OCI-LY1 (cell line): ENCODE data around the gene LAMB3.

ENCODE experiments used
- H2AFZ ChIP-seq: fragments of 200-600 bp; sonication (generic), shearing (Covaris generic); 2 replicates; pipeline ENCODE4 v1.6.0; 2014; ENCODE audit warnings: antibody characterized with exemption, mild to moderate bottlenecking, low read length
- H3F3A ChIP-seq: fragments of 200-600 bp; sonication (generic), shearing (Covaris generic); 2 replicates; pipeline ENCODE4 v1.6.0; 2014; ENCODE audit warnings: mild to moderate bottlenecking, antibody characterized with exemption, low read length, moderate library complexity; ENCODE audit not compliant: insufficient read depth
- H3K27ac ChIP-seq: fragments of 200-600 bp; sonication (generic); 2 replicates; pipeline ENCODE4 v1.5.1; 2014; ENCODE audit warnings: low read length, mixed run types, mild to moderate bottlenecking, low read depth; ENCODE audit not compliant: poor library complexity, severe bottlenecking
- H3K27me3 ChIP-seq: fragments of 200-600 bp; sonication (generic); 2 replicates; pipeline ENCODE4 v1.6.0; 2014; ENCODE audit warnings: antibody characterized with exemption, mild to moderate bottlenecking, low read length, moderate library complexity; ENCODE audit not compliant: insufficient read depth
- H3K36me3 ChIP-seq: fragments of 200-600 bp; sonication (generic); 2 replicates; pipeline ENCODE4 v1.6.1; 2014; ENCODE audit warnings: mild to moderate bottlenecking, antibody characterized with exemption, low read length, moderate library complexity, mixed read lengths; ENCODE audit not compliant: insufficient read depth
- H3K4me1 ChIP-seq: fragments of 200-600 bp; sonication (generic); 2 replicates; pipeline ENCODE4 v1.5.1; 2014; ENCODE audit warnings: mild to moderate bottlenecking, low read length, moderate library complexity; ENCODE audit not compliant: insufficient read depth, severe bottlenecking
- H3K4me2 ChIP-seq: fragments of 200-600 bp; sonication (generic), shearing (Covaris generic); 2 replicates; pipeline ENCODE4 v1.6.1; 2014; ENCODE audit warnings: low read length
- H3K4me3 ChIP-seq: fragments of 200-600 bp; sonication (generic); 2 replicates; pipeline ENCODE4 v1.5.1; 2014; ENCODE audit warnings: low read length, low read depth, mild to moderate bottlenecking, mixed read lengths; ENCODE audit not compliant: poor library complexity, severe bottlenecking
- H3K79me2 ChIP-seq: fragments of 200-600 bp; shearing (Covaris generic); 2 replicates; pipeline ENCODE4 v1.6.1; 2016; ENCODE audit warnings: mixed run types, low read length, mixed read lengths; ENCODE audit not compliant: insufficient read depth
- H3K9ac ChIP-seq: fragments of 200-600 bp; sonication (generic), shearing (Covaris generic); 2 replicates; pipeline ENCODE4 v1.6.1; 2014; ENCODE audit warnings: mild to moderate bottlenecking, low read length, mixed read lengths
- H3K9me2 ChIP-seq: fragments of 200-600 bp; sonication (generic), shearing (Covaris generic); 2 replicates; pipeline ENCODE4 v1.6.1; 2014; ENCODE audit warnings: low read depth, mild to moderate bottlenecking, low read length, mixed read lengths
- H3K9me3 ChIP-seq: fragments of 200-600 bp; shearing (Covaris generic); 2 replicates; pipeline ENCODE4 v1.6.1; 2014; ENCODE audit warnings: low read length, mixed read lengths
- H4K20me1 ChIP-seq: fragments of 200-600 bp; sonication (generic), shearing (Covaris generic); 2 replicates; pipeline ENCODE4 v1.6.0; 2016; ENCODE audit warnings: mild to moderate bottlenecking, low read length; ENCODE audit not compliant: insufficient read depth
- EZH2 ChIP-seq: fragments of 200-600 bp; sonication (generic), shearing (Covaris generic); IDR thresholded peaks from 2 replicates; pipeline ENCODE4 v1.8.0; 2017; ENCODE audit warnings: borderline replicate concordance, mixed run types, mild to moderate bottlenecking, antibody characterized with exemption, low read length, moderate library complexity, mixed read lengths
- TF ChIP-seq, protein P1 (sequence below): fragments of 200-600 bp; sonication (generic), shearing (Covaris generic); IDR thresholded peaks from 2 replicates; pipeline ENCODE4 v1.5.1; 2017; ENCODE audit warnings: mild to moderate bottlenecking, antibody characterized with exemption, low read length, moderate library complexity, mixed read lengths

LAMB3 gene

GRCh38 chr1:209625791-209626285 lies 26.4 kb downstream of the LAMB3 start:
- no peak overlapping the region for H2AFZ ChIP-seq
- H3K9ac ChIP-seq: no peak overlapping the region
- no peaks in the 10 kb centered on the region for H3K9me3 ChIP-seq
- H4K20me1 ChIP-seq: no peaks in the 10 kb centered on the region
- no peaks in the 10 kb centered on the region for H3F3A ChIP-seq
- no peak overlapping the region for H3K4me2 ChIP-seq
- no peak overlapping the region for H3K27ac ChIP-seq
- H3K36me3 ChIP-seq: no peaks in the 10 kb centered on the region
- 0 out of 2 replicates have a peak, but pooled peaks cover 4% of the 10 kb centered on the region for H3K27me3 ChIP-seq
- H3K9me2 ChIP-seq: no peaks in the 10 kb centered on the region
- no peak for TF ChIP-seq EZH2
- TF ChIP-seq, protein P1, sequence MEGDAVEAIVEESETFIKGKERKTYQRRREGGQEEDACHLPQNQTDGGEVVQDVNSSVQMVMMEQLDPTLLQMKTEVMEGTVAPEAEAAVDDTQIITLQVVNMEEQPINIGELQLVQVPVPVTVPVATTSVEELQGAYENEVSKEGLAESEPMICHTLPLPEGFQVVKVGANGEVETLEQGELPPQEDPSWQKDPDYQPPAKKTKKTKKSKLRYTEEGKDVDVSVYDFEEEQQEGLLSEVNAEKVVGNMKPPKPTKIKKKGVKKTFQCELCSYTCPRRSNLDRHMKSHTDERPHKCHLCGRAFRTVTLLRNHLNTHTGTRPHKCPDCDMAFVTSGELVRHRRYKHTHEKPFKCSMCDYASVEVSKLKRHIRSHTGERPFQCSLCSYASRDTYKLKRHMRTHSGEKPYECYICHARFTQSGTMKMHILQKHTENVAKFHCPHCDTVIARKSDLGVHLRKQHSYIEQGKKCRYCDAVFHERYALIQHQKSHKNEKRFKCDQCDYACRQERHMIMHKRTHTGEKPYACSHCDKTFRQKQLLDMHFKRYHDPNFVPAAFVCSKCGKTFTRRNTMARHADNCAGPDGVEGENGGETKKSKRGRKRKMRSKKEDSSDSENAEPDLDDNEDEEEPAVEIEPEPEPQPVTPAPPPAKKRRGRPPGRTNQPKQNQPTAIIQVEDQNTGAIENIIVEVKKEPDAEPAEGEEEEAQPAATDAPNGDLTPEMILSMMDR: no peak
- H3K4me3 ChIP-seq: no peak overlapping the region
- H3K4me1 ChIP-seq: no peaks in the 10 kb centered on the region
- no peaks in the 10 kb centered on the region for H3K79me2 ChIP-seq

DNA sequence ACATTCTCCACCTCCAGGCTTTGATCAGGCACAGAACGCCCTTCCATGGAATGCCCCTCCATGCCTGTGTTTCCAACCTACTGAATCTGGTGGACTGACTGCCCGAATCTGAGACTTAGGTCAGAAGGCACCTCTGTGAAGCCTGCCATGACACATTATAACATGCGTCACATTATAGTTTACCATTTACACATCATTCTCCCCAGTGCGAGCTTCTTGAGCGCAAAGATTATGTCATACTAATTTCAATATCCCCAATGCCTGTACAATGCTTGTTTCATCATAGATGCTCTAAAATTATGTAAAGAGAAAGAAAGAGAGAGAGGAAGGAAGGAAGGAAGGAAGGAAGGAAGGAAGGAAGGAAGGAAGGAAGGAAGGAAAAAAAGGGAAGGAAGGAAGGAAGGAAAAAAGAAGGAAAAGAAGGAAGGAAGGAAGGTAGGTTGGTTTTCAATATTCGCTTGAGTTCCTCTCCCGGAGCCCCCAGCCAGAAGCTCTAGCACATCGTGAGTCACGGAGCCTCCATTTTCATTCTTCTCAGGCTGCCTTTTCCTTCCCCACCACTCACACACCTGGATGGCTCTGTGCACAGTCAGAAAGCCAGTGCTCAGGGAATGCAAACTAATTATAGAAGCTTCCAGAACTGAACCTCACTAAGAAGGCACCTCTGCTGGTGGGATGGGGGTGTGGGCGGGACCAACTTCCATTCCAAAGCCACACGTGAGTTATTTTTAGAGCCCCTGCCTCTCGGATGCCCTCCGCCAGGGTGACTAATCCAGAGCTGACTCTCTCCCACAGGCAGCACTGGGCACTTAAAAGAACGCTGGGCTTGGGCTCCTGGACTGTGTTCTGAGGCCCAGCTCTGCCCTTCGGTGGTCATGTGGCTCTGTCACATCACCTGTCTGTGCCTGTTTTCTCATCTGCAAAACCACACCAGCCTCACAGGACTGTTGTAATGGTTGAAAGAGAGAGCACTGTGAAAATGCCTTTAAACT lies 27.4 kb downstream of the LAMB3 start:
- H3K9me3 ChIP-seq: no peaks in the 10 kb centered on the region
- no peaks in the 10 kb centered on the region for H4K20me1 ChIP-seq
- no peaks in the 10 kb centered on the region for H3K79me2 ChIP-seq
- H3K27me3 ChIP-seq: 0 out of 2 replicates have a peak, but pooled peaks cover 4% of the 10 kb centered on the region
- no peaks in the 10 kb centered on the region for H3K4me1 ChIP-seq
- no peak overlapping the region for H3K9ac ChIP-seq
- no peak overlapping the region for H3K4me3 ChIP-seq
- H2AFZ ChIP-seq: no peak overlapping the region
- no peaks in the 10 kb centered on the region for H3F3A ChIP-seq
- H3K27ac ChIP-seq: no peak overlapping the region
- no peaks in the 10 kb centered on the region for H3K36me3 ChIP-seq
- TF ChIP-seq, protein P1: no peak
- TF ChIP-seq EZH2: no peak
- no peaks in the 10 kb centered on the region for H3K9me2 ChIP-seq
- no peak overlapping the region for H3K4me2 ChIP-seq

- H3K9me2 ChIP-seq: no peaks in the 10 kb centered on the region
- H3K9me3 ChIP-seq: no peaks in the 10 kb centered on the region
- no peaks in the 10 kb centered on the region for H3K4me1 ChIP-seq
- no peak overlapping the region for H3K4me2 ChIP-seq
- no peaks in the 10 kb centered on the region for H3F3A ChIP-seq
- TF ChIP-seq EZH2: no peak
- TF ChIP-seq, protein P1: no peak
- no peak overlapping the region for H3K4me3 ChIP-seq
- 0 out of 2 replicates have a peak, but pooled peaks cover 4% of the 10 kb centered on the region for H3K27me3 ChIP-seq
- H2AFZ ChIP-seq: no peak overlapping the region
- no peaks in the 10 kb centered on the region for H3K36me3 ChIP-seq
- no peaks in the 10 kb centered on the region for H4K20me1 ChIP-seq
- H3K27ac ChIP-seq: no peak overlapping the region
- no peaks in the 10 kb centered on the region for H3K79me2 ChIP-seq
- no peak overlapping the region for H3K9ac ChIP-seq
These were observed 29.1 kb downstream of the LAMB3 start for GRCh38 chr1:209622841-209623829.
